Activated CD4-positive, alpha-beta T cell treated with anti-CD3 and anti-CD28 coated beads for 36 hours (primary cell): ENCODE data around the gene AP5S1. TPM values are rescaled to one million over a fixed set of nuclear protein-coding genes. Genes with fewer than 3 reads are reported as not detected.

ENCODE experiments used
- ATAC-seq: fragments of 200-7000 bp; cut with Tn5 transposase; one replicate; pipeline ENCODE4 v1.10.0; 2021; ENCODE audit warnings: mild to moderate bottlenecking, moderate library complexity
- CTCF ChIA-PET: fragments of 350-600 bp; sonication (Branson Sonifier 250); formaldehyde crosslinking; loops from one replicate; lab custom pipeline; 2021; ENCODE audit warnings: antibody characterized with exemption; lab: Charles Lee
- POLR2A ChIA-PET: fragments of 350-600 bp; sonication (Branson Sonifier 250); formaldehyde crosslinking; loops from one replicate; lab custom pipeline; 2021; ENCODE audit warnings: antibody characterized with exemption, inconsistent platforms; lab: Charles Lee
- DNase-seq: peaks from one replicate; pipeline ENCODE4 v3.0.0-alpha.2; 2020
- H3K27ac Mint-ChIP-seq: one replicate; pipeline ENCODE4 v1.8.0; 2021; ENCODE audit warnings: mixed read lengths
- H3K27me3 Mint-ChIP-seq: one replicate; pipeline ENCODE4 v1.8.0; 2021; ENCODE audit warnings: mixed read lengths
- H3K36me3 Mint-ChIP-seq: one replicate; pipeline ENCODE4 v1.8.0; 2021; ENCODE audit warnings: low read depth, mixed read lengths
- H3K4me1 Mint-ChIP-seq: one replicate; pipeline ENCODE4 v1.8.0; 2021; ENCODE audit warnings: mixed read lengths
- H3K4me3 Mint-ChIP-seq: one replicate; pipeline ENCODE4 v1.8.0; 2021; ENCODE audit warnings: mild to moderate bottlenecking, moderate library complexity, mixed read lengths
- H3K9me3 Mint-ChIP-seq: one replicate; pipeline ENCODE4 v1.8.0; 2021; ENCODE audit warnings: low read depth, mixed read lengths
- intact Hi-C, 2 experiments: fragments of 100-400 bp; cut with DNase I in 1 of 2; cut with micrococcal nuclease in 1 of 2; formaldehyde crosslinking; loops; one replicate each; pipeline versions ENCODE4 v1.14.2 to v1.15.1; 2022 to 2024; cut with DNase I, micrococcal nuclease
- total RNA-seq, 2 experiments: library from RNA; stranded (reverse); gene quantifications; one replicate each; pipeline ENCODE4 v1.2.3, GENCODE V29; 2021

AP5S1 gene
- total RNA-seq, 2 experiments from 2014 or later: 9.1 to 11.3 TPM

- peak overlapping the region; percentile 96 for H3K27ac Mint-ChIP-seq
- no peaks in the 10 kb centered on the region for H3K27me3 Mint-ChIP-seq
- H3K4me3 Mint-ChIP-seq: peak overlapping the region; percentile 78
- intact Hi-C loops: loop anchor here in 1 of 2 experiments (10.0 kb wide), 1 partner anchor 337 kb away; the partner anchor contains the start of gene ATRN
- no peak for ATAC-seq
- ChIA-PET CTCF (interaction anchor here (0.6 to 1.7 kb wide), 4 partner anchors 8 to 45 kb away, joined by 3 to 5 read pairs (median 4); partner anchors contain the start of genes ADISSP, AP5S1 and CDC25B), POLR2A (interaction anchor here (1.0 kb wide), 1 partner anchor 26 kb away, joined by 5 read pairs; the partner anchor contains the start of gene CENPB)
- DNase-seq: no peak
- H3K4me1 Mint-ChIP-seq: peaks cover 73% of the 10 kb centered on the region
- H3K9me3 Mint-ChIP-seq: no peaks in the 10 kb centered on the region
- peaks cover under 1% of the 10 kb centered on the region for H3K36me3 Mint-ChIP-seq
Measured at GRCh38 chr20:3812259-3812681, 8.1 kb upstream of the AP5S1 start.

- intact Hi-C loops: loop anchor here in 1 of 2 experiments (10.0 kb wide), 1 partner anchor 338 kb away; the partner anchor contains the start of gene ATRN
- DNase-seq: no peak
- no peaks in the 10 kb centered on the region for H3K27me3 Mint-ChIP-seq
- ATAC-seq: no peak
- peak overlapping the region; percentile 53 for H3K27ac Mint-ChIP-seq
- ChIA-PET CTCF (interaction anchor here (0.7 to 1.6 kb wide), 6 partner anchors 12 to 235 kb away, joined by 3 to 12 read pairs (median 4); no protein-coding TSS in a partner anchor), POLR2A (interaction anchor here (0.7 to 0.9 kb wide), 2 partner anchors 12 to 68 kb away, joined by 3 read pairs; no protein-coding TSS in a partner anchor)
- no peak overlapping the region for H3K4me3 Mint-ChIP-seq
- H3K9me3 Mint-ChIP-seq: no peaks in the 10 kb centered on the region
- no peaks in the 10 kb centered on the region for H3K36me3 Mint-ChIP-seq
- peaks cover 63% of the 10 kb centered on the region for H3K4me1 Mint-ChIP-seq
Measured at GRCh38 chr20:3812975-3813847, 7.1 kb upstream of the AP5S1 start.

GRCh38 chr20:3813848-3814581 lies 6.3 kb upstream of the AP5S1 start:
- ATAC-seq (no peak), DNase-seq (peak; percentile 58)
- H3K27me3 Mint-ChIP-seq: no peaks in the 10 kb centered on the region
- intact Hi-C loops: loop anchor here in 1 of 2 experiments (10.0 kb wide), 1 partner anchor 339 kb away; the partner anchor contains the start of gene ATRN
- no peak overlapping the region for H3K4me3 Mint-ChIP-seq
- ChIA-PET POLR2A (interaction anchor here (0.6 to 0.9 kb wide), 4 partner anchors 9 to 77 kb away, joined by 3 to 5 read pairs (median 4); no protein-coding TSS in a partner anchor), CTCF (interaction anchor here (0.6 to 1.6 kb wide), 7 partner anchors 13 to 234 kb away, joined by 3 to 12 read pairs (median 4); no protein-coding TSS in a partner anchor)
- H3K4me1 Mint-ChIP-seq: peaks cover 62% of the 10 kb centered on the region
- H3K9me3 Mint-ChIP-seq: no peaks in the 10 kb centered on the region
- H3K27ac Mint-ChIP-seq: peak overlapping the region; percentile 53
- H3K36me3 Mint-ChIP-seq: no peaks in the 10 kb centered on the region

- intact Hi-C loops: loop anchor here in 1 of 2 experiments (10.0 kb wide), 1 partner anchor 340 kb away; the partner anchor contains the start of gene ATRN
- ChIA-PET POLR2A (interaction anchor here (0.6 to 1.1 kb wide), 4 partner anchors 10 to 1296 kb away, joined by 4 to 5 read pairs (median 4); no protein-coding TSS in a partner anchor), CTCF (interaction anchor here (1.5 kb wide), 1 partner anchor 15 kb away, joined by 4 read pairs; no protein-coding TSS in a partner anchor)
- H3K4me1 Mint-ChIP-seq: peaks cover 70% of the 10 kb centered on the region
- ATAC-seq: no peak
- no peak overlapping the region for H3K27ac Mint-ChIP-seq
- no peak for DNase-seq
- H3K36me3 Mint-ChIP-seq: no peaks in the 10 kb centered on the region
- H3K4me3 Mint-ChIP-seq: no peak overlapping the region
- H3K9me3 Mint-ChIP-seq: no peaks in the 10 kb centered on the region
- no peaks in the 10 kb centered on the region for H3K27me3 Mint-ChIP-seq
Measured at GRCh38 chr20:3814928-3815495, 5.3 kb upstream of the AP5S1 start.

DNA sequence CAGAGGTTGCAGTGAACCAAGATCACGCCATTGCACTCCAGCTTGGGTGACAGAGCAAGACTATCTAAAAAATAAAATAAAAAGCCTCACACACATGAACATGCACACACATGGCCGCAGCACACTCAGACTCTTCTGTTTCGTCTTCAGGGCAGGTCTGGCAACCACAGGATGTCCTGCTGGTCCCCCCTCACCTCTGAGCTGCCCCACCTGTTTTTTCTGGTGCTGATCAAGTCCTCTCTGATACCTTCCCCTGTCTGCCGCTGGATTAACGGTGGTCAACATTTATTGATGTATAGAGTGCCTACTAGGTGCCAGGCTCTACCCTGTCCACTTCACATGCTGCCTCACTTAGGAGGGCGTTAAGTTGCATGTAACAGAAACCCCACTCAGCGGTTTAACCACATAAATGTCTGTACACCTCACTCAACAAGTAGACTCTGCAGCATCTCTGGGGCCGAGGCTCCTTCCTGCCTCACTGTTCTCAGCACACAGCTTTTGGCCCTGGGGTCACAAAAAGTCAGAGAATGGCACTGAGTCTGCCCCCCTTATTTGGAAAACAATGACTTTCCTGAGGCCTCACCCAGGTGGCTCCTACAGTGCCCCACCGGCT lies 4.5 kb upstream of the AP5S1 start:
- no peaks in the 10 kb centered on the region for H3K36me3 Mint-ChIP-seq
- intact Hi-C loops: loop anchor here in 1 of 2 experiments (10.0 kb wide), 1 partner anchor 341 kb away; the partner anchor contains the start of gene ATRN
- no peak overlapping the region for H3K4me3 Mint-ChIP-seq
- peaks cover 65% of the 10 kb centered on the region for H3K4me1 Mint-ChIP-seq
- peak overlapping the region; percentile 76 for H3K27ac Mint-ChIP-seq
- H3K27me3 Mint-ChIP-seq: no peaks in the 10 kb centered on the region
- DNase-seq (peak; percentile 48), ATAC-seq (no peak)
- H3K9me3 Mint-ChIP-seq: no peaks in the 10 kb centered on the region
- POLR2A ChIA-PET: interaction anchor here (1.1 kb wide), 1 partner anchor 15 kb away, joined by 4 read pairs; no protein-coding TSS in a partner anchor
- CTCF ChIA-PET: interaction anchor here (0.6 to 1.5 kb wide), 3 partner anchors 16 to 105 kb away, joined by 3 to 4 read pairs (median 4); partner anchors contain the start of gene ADISSP

DNA sequence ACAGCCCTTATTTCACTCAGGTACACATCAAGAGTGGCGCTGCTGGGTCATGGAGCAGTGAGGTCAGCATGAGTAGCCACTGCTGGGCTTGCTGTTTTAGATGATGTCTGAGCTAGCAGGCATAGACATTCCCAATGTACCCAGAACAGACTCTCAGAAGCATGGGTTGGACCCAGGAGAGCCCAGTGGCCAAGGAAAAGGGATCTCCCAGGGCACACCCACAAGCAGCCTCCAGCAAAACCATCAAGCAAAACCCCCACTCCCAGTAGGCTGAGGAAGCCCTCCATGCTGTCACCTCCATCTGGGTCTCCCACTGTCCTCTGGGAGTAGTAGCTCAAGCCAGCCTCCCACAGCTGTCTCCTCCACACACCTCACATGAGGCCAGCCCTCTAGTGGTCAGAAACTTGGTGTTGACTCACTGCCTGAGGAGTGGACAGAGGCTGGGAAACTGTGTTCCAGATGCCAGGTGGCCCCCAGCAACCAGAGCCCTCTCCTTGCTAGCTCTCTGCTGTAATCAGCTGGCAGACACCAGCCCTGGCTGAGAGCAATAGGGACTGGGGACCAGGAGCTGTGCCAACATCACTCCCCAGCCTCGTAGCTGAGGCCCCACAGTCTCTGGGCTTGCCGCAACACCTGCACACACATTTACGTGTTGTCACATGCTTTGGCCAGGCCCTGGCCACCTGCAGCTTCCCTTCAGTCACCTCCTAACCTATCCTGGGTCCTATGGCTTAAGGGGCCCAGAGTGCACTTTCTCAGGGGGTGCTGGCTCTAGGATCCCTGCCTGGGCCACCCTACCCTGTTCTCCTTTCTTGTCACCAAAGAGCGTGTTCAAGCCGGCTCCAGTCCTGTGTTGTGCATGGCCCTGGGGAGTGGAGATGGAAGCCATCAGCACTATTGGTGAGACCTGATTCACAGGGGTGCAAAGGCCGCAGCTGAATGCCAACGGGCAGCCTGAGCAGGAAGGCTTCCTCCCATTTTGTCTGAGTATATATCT lies 1.9 kb upstream of the AP5S1 start:
- no peaks in the 10 kb centered on the region for H3K27me3 Mint-ChIP-seq
- H3K4me3 Mint-ChIP-seq: no peak overlapping the region
- ATAC-seq (no peak), DNase-seq (peak; percentile 39)
- ChIA-PET CTCF (interaction anchor here (0.6 to 4.3 kb wide), 12 partner anchors 18 to 1309 kb away, joined by 3 to 44 read pairs (median 4); partner anchors contain the start of genes ADISSP, CDC25B and CENPB), POLR2A (interaction anchor here (1.0 to 1.7 kb wide), 2 partner anchors 32 to 50 kb away, joined by 3 to 4 read pairs; partner anchors contain the start of gene CENPB)
- H3K9me3 Mint-ChIP-seq: no peaks in the 10 kb centered on the region
- H3K27ac Mint-ChIP-seq: peak overlapping the region; percentile 38
- peaks cover 13% of the 10 kb centered on the region for H3K36me3 Mint-ChIP-seq
- peaks cover 46% of the 10 kb centered on the region for H3K4me1 Mint-ChIP-seq
- intact Hi-C loops: loop anchor here in 1 of 2 experiments (10.0 kb wide), 1 partner anchor 344 kb away; the partner anchor contains the start of gene ATRN

GRCh38 chr20:3819411-3820047 lies 818 bp upstream of the AP5S1 start:
- POLR2A ChIA-PET: interaction anchor here (0.8 to 1.6 kb wide), 2 partner anchors 23 to 52 kb away, joined by 3 to 7 read pairs; partner anchors contain the start of genes ADISSP and CDC25B
- H3K27me3 Mint-ChIP-seq: no peaks in the 10 kb centered on the region
- DNase-seq: no peak
- intact Hi-C loops: loop anchor here (1.0 to 10.0 kb wide), 12 partner anchors 8 to 1717 kb away; partner anchors contain the start of genes ADISSP (in 2 of the 2), CENPB (in 2 of the 2), MAVS (in 2 of the 2) and ATRN (in 1 of the 2)
- H3K27ac Mint-ChIP-seq: peak overlapping the region; percentile 92
- H3K4me3 Mint-ChIP-seq: peak overlapping the region; percentile 89
- H3K4me1 Mint-ChIP-seq: peaks cover 39% of the 10 kb centered on the region
- peaks cover 13% of the 10 kb centered on the region for H3K36me3 Mint-ChIP-seq
- CTCF ChIA-PET: interaction anchor here (0.6 to 4.3 kb wide), 13 partner anchors 10 to 559 kb away, joined by 3 to 44 read pairs (median 5); partner anchors contain the start of genes ADISSP and CENPB
- no peaks in the 10 kb centered on the region for H3K9me3 Mint-ChIP-seq
- ATAC-seq: no peak

DNA sequence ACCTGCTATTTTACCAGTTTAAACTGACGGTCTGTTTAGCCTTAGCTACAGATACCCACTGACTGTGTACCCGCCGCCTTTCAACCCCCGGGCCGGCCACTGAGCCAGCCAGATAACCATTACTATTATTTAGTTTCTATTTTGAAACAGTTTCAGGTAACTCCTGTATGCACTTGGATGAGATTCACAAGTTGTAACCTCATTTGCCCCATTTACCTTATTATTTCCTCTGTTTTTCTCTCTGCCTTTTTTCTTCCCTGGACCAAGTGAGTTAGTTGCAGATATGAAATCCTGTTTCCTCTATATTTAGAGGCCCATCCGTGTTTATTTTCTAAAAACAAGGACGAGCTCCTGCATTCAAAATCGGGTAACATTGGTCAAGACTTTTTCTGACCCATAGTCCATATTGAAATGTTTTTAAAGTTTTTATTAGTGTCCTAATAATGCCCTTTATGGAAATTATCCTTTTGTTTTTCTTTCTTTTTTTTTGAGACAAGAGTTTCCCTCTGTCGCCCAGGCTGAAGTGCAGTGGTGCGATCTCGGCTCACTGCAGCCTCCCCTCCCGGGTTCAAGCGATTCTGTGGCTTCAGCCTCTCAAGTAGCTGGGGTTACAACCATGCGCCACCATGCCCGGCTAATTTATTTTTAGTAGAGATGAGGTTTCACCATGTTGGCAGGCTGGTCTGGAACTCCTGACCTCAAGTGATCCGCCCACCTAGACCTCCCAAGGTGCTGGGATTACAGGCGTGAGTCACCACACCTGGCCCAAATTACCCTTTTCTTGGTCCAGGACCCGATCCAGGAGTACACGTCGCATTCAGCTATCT lies 767 bp downstream of the AP5S1 start:
- no peak for ATAC-seq

More for the DNA sequence above, 767 bp downstream of the AP5S1 start:
- POLR2A ChIA-PET: interaction anchor here (0.8 to 1.6 kb wide), 3 partner anchors 34 to 53 kb away, joined by 3 to 7 read pairs (median 5); partner anchors contain the start of genes ADISSP, CENPB and SPEF1
- Mint-ChIP-seq H3K36me3 (peaks cover 13% of the 10 kb centered on the region), H3K27me3 (no peaks in the 10 kb centered on the region), H3K4me3 (peak overlapping the region; percentile 89), H3K9me3 (no peaks in the 10 kb centered on the region), H3K4me1 (peaks cover 25% of the 10 kb centered on the region), H3K27ac (peak overlapping the region; percentile 96)
- intact Hi-C loops: loop anchor here (1.0 to 5.0 kb wide), 11 partner anchors 10 to 1719 kb away; partner anchors contain the start of genes ADISSP (in 2 of the 2), CENPB (in 2 of the 2), MAVS (in 2 of the 2) and PANK2 (in 1 of the 2)
- DNase-seq: no peak
- CTCF ChIA-PET: interaction anchor here (0.6 to 4.3 kb wide), 23 partner anchors 9 to 869 kb away, joined by 3 to 44 read pairs (median 4); partner anchors contain the start of genes ADISSP, CDC25B, CENPB and SPEF1
